ENCODE data around the gene ARL17B.
"Not testable (repeated sequence)": the region's sequence is repeated elsewhere in the genome, so short reads cannot be mapped to it uniquely, and the experiment has no call there.

DNA sequence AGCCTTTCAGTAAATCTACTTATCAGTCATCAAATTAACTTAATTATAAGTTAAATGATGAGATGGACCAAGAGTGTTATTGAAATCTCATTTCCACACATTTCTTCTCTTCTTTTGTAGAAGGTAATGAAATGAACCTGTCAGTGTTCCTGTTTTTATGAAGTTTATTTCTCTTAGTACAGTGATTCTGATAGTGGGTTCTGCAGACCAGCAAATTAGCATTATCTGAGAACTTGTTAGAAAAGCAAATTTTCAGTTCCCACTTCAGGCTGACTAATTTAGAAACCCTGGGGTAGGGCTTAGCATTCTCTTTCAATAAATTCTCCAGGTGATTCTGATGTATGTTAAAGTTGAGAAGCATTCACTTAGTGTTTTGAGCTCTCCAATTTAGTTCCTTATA is 23.9 kb upstream of the ARL17B start:
- TF ChIP-seq, protein P1, sequence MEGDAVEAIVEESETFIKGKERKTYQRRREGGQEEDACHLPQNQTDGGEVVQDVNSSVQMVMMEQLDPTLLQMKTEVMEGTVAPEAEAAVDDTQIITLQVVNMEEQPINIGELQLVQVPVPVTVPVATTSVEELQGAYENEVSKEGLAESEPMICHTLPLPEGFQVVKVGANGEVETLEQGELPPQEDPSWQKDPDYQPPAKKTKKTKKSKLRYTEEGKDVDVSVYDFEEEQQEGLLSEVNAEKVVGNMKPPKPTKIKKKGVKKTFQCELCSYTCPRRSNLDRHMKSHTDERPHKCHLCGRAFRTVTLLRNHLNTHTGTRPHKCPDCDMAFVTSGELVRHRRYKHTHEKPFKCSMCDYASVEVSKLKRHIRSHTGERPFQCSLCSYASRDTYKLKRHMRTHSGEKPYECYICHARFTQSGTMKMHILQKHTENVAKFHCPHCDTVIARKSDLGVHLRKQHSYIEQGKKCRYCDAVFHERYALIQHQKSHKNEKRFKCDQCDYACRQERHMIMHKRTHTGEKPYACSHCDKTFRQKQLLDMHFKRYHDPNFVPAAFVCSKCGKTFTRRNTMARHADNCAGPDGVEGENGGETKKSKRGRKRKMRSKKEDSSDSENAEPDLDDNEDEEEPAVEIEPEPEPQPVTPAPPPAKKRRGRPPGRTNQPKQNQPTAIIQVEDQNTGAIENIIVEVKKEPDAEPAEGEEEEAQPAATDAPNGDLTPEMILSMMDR (conservative IDR thresholded peaks at IDR 0.05; ENCODE audit: low read depth, low read length), result not testable (repeated sequence)
- TF ChIP-seq POLR2A, CHD1 (IDR thresholded peaks at IDR 0.05; ENCODE audit: low read depth, low read length): not testable (repeated sequence)
